K562 (cell line): ENCODE data around the gene SEPTIN1. TPM values are rescaled to one million over a fixed set of nuclear protein-coding genes. Genes with fewer than 3 reads are reported as not detected.

Source experiments
- ATF7 ChIP-seq: fragments of 450-650 bp; IDR thresholded peaks from 2 replicates; pipeline ENCODE4 v1.7.1; 2014; ENCODE audit warnings: mild to moderate bottlenecking, moderate library complexity
- CCNT2 ChIP-seq: IDR thresholded peaks from 2 replicates; pipeline ENCODE4 v1.6.1; 2011; ENCODE audit warnings: borderline replicate concordance, low read depth, mild to moderate bottlenecking, moderate library complexity, mixed read lengths, low read length; ENCODE audit not compliant: insufficient read length; ENCODE audit errors: extremely low read depth
- CHD2 ChIP-seq: IDR thresholded peaks from 2 replicates; pipeline ENCODE4 v1.6.1; 2011; ENCODE audit warnings: low read depth, low read length
- ETS2 ChIP-seq: IDR thresholded peaks from 2 replicates; pipeline ENCODE4 v1.6.1; 2016; ENCODE audit warnings: borderline replicate concordance, missing genetic modification characterization, mild to moderate bottlenecking, moderate library complexity, missing compliant biosample characterization; ENCODE audit not compliant: poor library complexity, severe bottlenecking
- JUND ChIP-seq, 2 experiments: IDR thresholded peaks; 2 replicates in 1 of 2; 3 replicates in 1 of 2; pipeline ENCODE4 v1.6.1; 2011; ENCODE audit warnings: borderline replicate concordance in 2 of 2, low read depth in 2 of 2, low read length in 2 of 2, improper control_type of control experiment in 1 of 2, missing biosample characterization in 1 of 2, missing genetic modification characterization in 1 of 2, missing genetic modification reagents in 1 of 2
- KDM5B ChIP-seq: fragments of 200-600 bp; sonication (generic); IDR thresholded peaks from 2 replicates; pipeline ENCODE4 v1.6.1; 2012; ENCODE audit warnings: low read depth, mild to moderate bottlenecking, moderate library complexity, low read length, control low read depth, inconsistent platforms; ENCODE audit not compliant: insufficient replicate concordance
- MYNN ChIP-seq, 2 experiments: sonication (generic); formaldehyde crosslinking in 1 of 2; IDR thresholded peaks; 2 replicates each; pipeline versions ENCODE4 v1.5.0 to v1.6.1; 2016 to 2020; ENCODE audit warnings: antibody characterized with exemption in 1 of 2, missing genetic modification reagents in 1 of 2
- TFAM ChIP-seq: fragments of 250-450 bp; sonication (Bioruptor Pico); conservative IDR thresholded peaks from 2 replicates; pipeline ENCODE4 v1.5.0; 2021; ENCODE audit warnings: mild to moderate bottlenecking, moderate library complexity
- ZSCAN32 ChIP-seq: fragments of 450-650 bp; formaldehyde crosslinking; IDR thresholded peaks from 2 replicates; pipeline ENCODE4 v1.4.0; 2020; ENCODE audit warnings: mild to moderate bottlenecking, moderate library complexity
- polyA plus RNA-seq, 8 experiments: library from polyadenylated mRNA; depleted of rRNA in 4 of 8; stranded (reverse) in 5 of 8; unstranded in 3 of 8; fragments of >200 nt; fragmentation: Nextera tagmentation in 2 of 8; fragmentation: Illumina TruSeq in 1 of 8; extraction: Ambion mirVana in 2 of 8; extraction: Trizol in 1 of 8; gene quantifications; 2 replicates each; pipeline versions ENCODE4 v1.2.1 to v1.2.3, GENCODE V29; 2011 to 2014; ENCODE audit warnings: inconsistent platforms in 1 of 8, missing spikeins in 1 of 8
- total RNA-seq, 7 experiments: library from RNA; depleted of rRNA in 6 of 7; stranded (reverse); fragments of >200 nt in 6 of 7; fragmentation: Illumina TruSeq in 2 of 7; extraction: Trizol in 2 of 7; gene quantifications; 2 replicates each; pipeline versions ENCODE4 v1.2.1 to v1.2.3, GENCODE V29; 2011 to 2021; ENCODE audit warnings: low replicate concordance in 1 of 7
- TF ChIP-seq, protein P1 (sequence below): fragments of 450-650 bp; IDR thresholded peaks from 2 replicates; pipeline ENCODE4 v1.6.1; 2016; ENCODE audit warnings: mild to moderate bottlenecking, moderate library complexity
- TF ChIP-seq, protein P2 (sequence below): sonication (generic); formaldehyde crosslinking; IDR thresholded peaks from 2 replicates; pipeline ENCODE4 v1.8.0; 2022; ENCODE audit warnings: missing genetic modification reagents, mild to moderate bottlenecking, borderline replicate concordance

Gene SEPTIN1
- total and polyA plus RNA-seq, 9 of the 15 experiments (the other 6 are each of a cell fraction or from before 2014, with no cell fraction given) = 0.23 to 5.6 (median 1.7) TPM; not detected in 1

DNA sequence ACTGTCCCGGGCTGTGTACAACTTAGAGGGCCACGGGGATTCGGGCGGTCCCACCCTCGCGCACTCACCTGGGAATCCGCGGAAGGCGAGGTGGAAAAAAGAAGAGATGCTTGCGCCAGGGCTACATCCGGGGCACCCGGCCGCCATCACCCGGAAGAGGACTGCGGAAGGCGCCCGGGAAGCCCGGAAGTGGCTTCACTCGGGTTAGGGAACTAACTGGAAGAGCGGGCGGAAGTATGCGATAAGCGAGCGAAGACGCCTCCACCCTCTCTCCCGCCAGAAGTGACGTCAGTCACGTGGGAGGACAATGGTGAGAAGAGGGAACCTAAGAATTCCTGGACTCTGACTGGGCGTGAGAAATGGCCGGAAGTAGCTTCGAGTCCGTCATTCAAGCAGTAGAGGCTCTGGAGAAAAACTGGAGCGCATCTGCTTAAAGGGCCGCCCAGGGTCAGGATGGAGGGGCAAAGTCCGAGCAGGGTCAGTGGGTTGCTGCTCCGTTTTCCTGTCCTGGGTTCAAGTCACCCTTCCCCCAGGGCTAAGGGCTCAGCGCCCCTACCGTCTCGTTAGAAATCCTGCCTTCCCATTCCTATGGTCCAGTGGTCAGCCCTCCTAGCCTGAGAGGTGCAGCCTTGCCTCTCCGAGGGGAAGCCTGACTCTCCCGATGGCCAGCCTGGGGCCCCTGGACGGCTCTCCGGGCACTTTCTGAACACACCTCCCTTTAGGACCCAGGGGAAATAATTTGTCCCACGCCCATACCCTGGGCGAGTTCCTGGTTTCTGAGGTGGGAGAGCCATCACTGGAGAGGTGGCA is 27.0 kb downstream of the SEPTIN1 start, which contains the start of gene CD2BP2 (continued):
- TF ChIP-seq, protein P1, sequence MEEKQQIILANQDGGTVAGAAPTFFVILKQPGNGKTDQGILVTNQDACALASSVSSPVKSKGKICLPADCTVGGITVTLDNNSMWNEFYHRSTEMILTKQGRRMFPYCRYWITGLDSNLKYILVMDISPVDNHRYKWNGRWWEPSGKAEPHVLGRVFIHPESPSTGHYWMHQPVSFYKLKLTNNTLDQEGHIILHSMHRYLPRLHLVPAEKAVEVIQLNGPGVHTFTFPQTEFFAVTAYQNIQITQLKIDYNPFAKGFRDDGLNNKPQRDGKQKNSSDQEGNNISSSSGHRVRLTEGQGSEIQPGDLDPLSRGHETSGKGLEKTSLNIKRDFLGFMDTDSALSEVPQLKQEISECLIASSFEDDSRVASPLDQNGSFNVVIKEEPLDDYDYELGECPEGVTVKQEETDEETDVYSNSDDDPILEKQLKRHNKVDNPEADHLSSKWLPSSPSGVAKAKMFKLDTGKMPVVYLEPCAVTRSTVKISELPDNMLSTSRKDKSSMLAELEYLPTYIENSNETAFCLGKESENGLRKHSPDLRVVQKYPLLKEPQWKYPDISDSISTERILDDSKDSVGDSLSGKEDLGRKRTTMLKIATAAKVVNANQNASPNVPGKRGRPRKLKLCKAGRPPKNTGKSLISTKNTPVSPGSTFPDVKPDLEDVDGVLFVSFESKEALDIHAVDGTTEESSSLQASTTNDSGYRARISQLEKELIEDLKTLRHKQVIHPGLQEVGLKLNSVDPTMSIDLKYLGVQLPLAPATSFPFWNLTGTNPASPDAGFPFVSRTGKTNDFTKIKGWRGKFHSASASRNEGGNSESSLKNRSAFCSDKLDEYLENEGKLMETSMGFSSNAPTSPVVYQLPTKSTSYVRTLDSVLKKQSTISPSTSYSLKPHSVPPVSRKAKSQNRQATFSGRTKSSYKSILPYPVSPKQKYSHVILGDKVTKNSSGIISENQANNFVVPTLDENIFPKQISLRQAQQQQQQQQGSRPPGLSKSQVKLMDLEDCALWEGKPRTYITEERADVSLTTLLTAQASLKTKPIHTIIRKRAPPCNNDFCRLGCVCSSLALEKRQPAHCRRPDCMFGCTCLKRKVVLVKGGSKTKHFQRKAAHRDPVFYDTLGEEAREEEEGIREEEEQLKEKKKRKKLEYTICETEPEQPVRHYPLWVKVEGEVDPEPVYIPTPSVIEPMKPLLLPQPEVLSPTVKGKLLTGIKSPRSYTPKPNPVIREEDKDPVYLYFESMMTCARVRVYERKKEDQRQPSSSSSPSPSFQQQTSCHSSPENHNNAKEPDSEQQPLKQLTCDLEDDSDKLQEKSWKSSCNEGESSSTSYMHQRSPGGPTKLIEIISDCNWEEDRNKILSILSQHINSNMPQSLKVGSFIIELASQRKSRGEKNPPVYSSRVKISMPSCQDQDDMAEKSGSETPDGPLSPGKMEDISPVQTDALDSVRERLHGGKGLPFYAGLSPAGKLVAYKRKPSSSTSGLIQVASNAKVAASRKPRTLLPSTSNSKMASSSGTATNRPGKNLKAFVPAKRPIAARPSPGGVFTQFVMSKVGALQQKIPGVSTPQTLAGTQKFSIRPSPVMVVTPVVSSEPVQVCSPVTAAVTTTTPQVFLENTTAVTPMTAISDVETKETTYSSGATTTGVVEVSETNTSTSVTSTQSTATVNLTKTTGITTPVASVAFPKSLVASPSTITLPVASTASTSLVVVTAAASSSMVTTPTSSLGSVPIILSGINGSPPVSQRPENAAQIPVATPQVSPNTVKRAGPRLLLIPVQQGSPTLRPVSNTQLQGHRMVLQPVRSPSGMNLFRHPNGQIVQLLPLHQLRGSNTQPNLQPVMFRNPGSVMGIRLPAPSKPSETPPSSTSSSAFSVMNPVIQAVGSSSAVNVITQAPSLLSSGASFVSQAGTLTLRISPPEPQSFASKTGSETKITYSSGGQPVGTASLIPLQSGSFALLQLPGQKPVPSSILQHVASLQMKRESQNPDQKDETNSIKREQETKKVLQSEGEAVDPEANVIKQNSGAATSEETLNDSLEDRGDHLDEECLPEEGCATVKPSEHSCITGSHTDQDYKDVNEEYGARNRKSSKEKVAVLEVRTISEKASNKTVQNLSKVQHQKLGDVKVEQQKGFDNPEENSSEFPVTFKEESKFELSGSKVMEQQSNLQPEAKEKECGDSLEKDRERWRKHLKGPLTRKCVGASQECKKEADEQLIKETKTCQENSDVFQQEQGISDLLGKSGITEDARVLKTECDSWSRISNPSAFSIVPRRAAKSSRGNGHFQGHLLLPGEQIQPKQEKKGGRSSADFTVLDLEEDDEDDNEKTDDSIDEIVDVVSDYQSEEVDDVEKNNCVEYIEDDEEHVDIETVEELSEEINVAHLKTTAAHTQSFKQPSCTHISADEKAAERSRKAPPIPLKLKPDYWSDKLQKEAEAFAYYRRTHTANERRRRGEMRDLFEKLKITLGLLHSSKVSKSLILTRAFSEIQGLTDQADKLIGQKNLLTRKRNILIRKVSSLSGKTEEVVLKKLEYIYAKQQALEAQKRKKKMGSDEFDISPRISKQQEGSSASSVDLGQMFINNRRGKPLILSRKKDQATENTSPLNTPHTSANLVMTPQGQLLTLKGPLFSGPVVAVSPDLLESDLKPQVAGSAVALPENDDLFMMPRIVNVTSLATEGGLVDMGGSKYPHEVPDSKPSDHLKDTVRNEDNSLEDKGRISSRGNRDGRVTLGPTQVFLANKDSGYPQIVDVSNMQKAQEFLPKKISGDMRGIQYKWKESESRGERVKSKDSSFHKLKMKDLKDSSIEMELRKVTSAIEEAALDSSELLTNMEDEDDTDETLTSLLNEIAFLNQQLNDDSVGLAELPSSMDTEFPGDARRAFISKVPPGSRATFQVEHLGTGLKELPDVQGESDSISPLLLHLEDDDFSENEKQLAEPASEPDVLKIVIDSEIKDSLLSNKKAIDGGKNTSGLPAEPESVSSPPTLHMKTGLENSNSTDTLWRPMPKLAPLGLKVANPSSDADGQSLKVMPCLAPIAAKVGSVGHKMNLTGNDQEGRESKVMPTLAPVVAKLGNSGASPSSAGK = peak; percentile 86; the same call in 1 of the 2 replicates
- TF ChIP-seq KDM5B = peak; percentile 51
- TF ChIP-seq ETS2 (tag) = no peak
- peak; percentile 93 for TF ChIP-seq JUND (IDR thresholded peaks at IDR 0.05; ENCODE audit: borderline replicate concordance, low read depth, low read length)
- TF ChIP-seq JUND (tag; IDR thresholded peaks at IDR 0.05; ENCODE audit: borderline replicate concordance, low read depth, low read length) = peak; percentile 86
- peak; percentile 55; the same call in 1 of the 2 replicates for TF ChIP-seq CHD2
- no peak for TF ChIP-seq ZSCAN32 (CRISPR knock-in tag)
- TF ChIP-seq ATF7 = peak; percentile 99
- no peak for TF ChIP-seq TFAM (CRISPR knock-in tag)
- TF ChIP-seq, protein P2, sequence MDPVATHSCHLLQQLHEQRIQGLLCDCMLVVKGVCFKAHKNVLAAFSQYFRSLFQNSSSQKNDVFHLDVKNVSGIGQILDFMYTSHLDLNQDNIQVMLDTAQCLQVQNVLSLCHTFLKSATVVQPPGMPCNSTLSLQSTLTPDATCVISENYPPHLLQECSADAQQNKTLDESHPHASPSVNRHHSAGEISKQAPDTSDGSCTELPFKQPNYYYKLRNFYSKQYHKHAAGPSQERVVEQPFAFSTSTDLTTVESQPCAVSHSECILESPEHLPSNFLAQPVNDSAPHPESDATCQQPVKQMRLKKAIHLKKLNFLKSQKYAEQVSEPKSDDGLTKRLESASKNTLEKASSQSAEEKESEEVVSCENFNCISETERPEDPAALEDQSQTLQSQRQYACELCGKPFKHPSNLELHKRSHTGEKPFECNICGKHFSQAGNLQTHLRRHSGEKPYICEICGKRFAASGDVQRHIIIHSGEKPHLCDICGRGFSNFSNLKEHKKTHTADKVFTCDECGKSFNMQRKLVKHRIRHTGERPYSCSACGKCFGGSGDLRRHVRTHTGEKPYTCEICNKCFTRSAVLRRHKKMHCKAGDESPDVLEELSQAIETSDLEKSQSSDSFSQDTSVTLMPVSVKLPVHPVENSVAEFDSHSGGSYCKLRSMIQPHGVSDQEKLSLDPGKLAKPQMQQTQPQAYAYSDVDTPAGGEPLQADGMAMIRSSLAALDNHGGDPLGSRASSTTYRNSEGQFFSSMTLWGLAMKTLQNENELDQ (CRISPR knock-in tag) = peak; percentile 23; the same call in 1 of the 2 replicates
- peak; percentile 30; the same call in 1 of the 2 replicates for TF ChIP-seq MYNN (IDR thresholded peaks at IDR 0.05)
- TF ChIP-seq MYNN (CRISPR knock-in tag; IDR thresholded peaks at IDR 0.05) = no peak
- peak; percentile 68 for TF ChIP-seq CCNT2
